A549 treated with ZK216348 at 1 μM for 4 hours (cell line): ENCODE results near the gene TMA7. TPM values are rescaled to one million over a fixed set of nuclear protein-coding genes. Genes with fewer than 3 reads are reported as not detected.

ENCODE experiments used
- total RNA-seq: library from RNA; stranded (reverse); fragments of 200-300 nt; extraction: Qiagen RNA extraction; gene quantifications from 5 replicates; pipeline ENCODE4 v1.2.3, GENCODE V29; 2022; ENCODE audit warnings: low read depth

The TMA7 gene
- 270 to 585 TPM (median 291 TPM) in 5 replicates for total RNA-seq

GRCh38 chr3:48439820-48440589 lies at the start of gene TMA7, which contains the start of gene CCDC51:
TSS of gene TMA7 (plus strand) at chr3:48440257. CDS start at chr3:48440297, 40 bp downstream.
TSS of gene CCDC51 (minus strand) at chr3:48440119. CDS start at chr3:48435128, 4,991 bp downstream.

GRCh38 chr3:48429960-48430707 lies 9.9 kb upstream of the TMA7 start, which contains the start of gene PLXNB1:
TSS of gene PLXNB1 (minus strand) at chr3:48430086. CDS start at chr3:48424611, 5,475 bp downstream.

GRCh38 chr3:48446425-48447193 lies 6.6 kb downstream of the TMA7 start, which contains the start of gene ATRIP:
TSS of gene ATRIP (plus strand) at chr3:48446737. CDS start at chr3:48446846, 109 bp downstream.

Other genes starting within 250 kb of the TMA7 start
- gene CAMP, start 216.8 kb upstream of the TMA7 start, total RNA-seq: not detected in 5 replicates
- gene ZNF589, start 199.2 kb upstream of the TMA7 start, total RNA-seq: 2.3 to 3.2 TPM (median 2.7 TPM) in 5 replicates
- 21.5 to 26.8 TPM (median 24.5 TPM) in 5 replicates for gene NME6, start 138.9 kb upstream of the TMA7 start, total RNA-seq
- gene SPINK8, start 106.6 kb upstream of the TMA7 start, total RNA-seq: not detected in 5 replicates
- gene FBXW12, start 68.0 kb upstream of the TMA7 start, total RNA-seq: not detected in 5 replicates
- gene PLXNB1, start 10.2 kb upstream of the TMA7 start, total RNA-seq: 9.6 to 20.7 TPM (median 15.1 TPM) in 5 replicates
- gene CCDC51, start 138 bp upstream of the TMA7 start, total RNA-seq: 20.8 to 29.7 TPM (median 26.2 TPM) in 5 replicates
- gene ATRIP, start 6.5 kb downstream of the TMA7 start, total RNA-seq: 6.9 to 9.8 TPM (median 8.7 TPM) in 5 replicates
- gene SHISA5, start 63.9 kb downstream of the TMA7 start, total RNA-seq: 83.6 to 137 TPM (median 127 TPM) in 5 replicates
- 10.8 to 18.0 TPM (median 13.9 TPM) in 5 replicates for gene PFKFB4, start 116.5 kb downstream of the TMA7 start, total RNA-seq
- gene UCN2, start 123.5 kb downstream of the TMA7 start, total RNA-seq: 4.6 to 11.7 TPM (median 8.9 TPM) in 5 replicates
- 93.6 to 227 TPM (median 182 TPM) in 5 replicates for gene COL7A1, start 155.1 kb downstream of the TMA7 start, total RNA-seq
- gene UQCRC1, start 169.4 kb downstream of the TMA7 start, total RNA-seq: 154 to 191 TPM (median 182 TPM) in 5 replicates
- gene TMEM89, start 181.5 kb downstream of the TMA7 start, total RNA-seq: not detected in 5 replicates
- 14.6 to 23.6 TPM (median 19.8 TPM) in 5 replicates for gene SLC26A6, start 195.2 kb downstream of the TMA7 start, total RNA-seq
- gene CELSR3, start 222.6 kb downstream of the TMA7 start, total RNA-seq: 2.5 to 5.7 TPM (median 5.1 TPM) in 5 replicates
- gene NCKIPSD, start 245.7 kb downstream of the TMA7 start, total RNA-seq: 4.9 to 11.4 TPM (median 9.2 TPM) in 5 replicates